ENCODE data around the gene ILF3.
"Not testable (repeated sequence)": the region's sequence is repeated elsewhere in the genome, so short reads cannot be mapped to it uniquely, and the experiment has no call there.

The ILF3 gene

DNA sequence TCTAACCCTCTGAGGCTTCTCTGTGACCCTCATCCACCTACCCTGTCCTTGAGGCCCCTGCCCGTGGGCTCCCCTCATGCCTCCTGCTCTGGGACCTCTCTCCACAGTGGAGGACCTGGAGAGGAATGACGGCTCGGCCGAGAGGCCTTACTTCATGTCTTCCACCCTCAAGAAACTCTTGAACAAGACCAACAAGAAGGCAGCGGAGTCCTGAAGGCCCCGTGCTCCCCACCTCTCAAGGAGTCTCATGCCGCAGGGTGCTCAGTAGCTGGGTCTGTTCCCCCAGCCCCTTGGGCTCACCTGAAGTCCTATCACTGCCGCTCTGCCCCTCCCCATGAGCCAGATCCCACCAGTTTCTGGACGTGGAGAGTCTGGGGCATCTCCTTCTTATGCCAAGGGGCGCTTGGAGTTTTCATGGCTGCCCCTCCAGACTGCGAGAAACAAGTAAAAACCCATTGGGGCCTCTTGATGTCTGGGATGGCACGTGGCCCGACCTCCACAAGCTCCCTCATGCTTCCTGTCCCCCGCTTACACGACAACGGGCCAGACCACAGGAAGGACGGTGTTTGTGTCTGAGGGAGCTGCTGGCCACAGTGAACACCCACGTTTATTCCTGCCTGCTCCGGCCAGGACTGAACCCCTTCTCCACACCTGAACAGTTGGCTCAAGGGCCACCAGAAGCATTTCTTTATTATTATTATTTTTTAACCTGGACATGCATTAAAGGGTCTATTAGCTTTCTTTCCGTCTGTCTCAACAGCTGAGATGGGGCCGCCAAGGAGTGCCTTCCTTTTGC, 10.8 kb upstream of the ILF3 start:
- DNase-seq: no peak

DNA sequence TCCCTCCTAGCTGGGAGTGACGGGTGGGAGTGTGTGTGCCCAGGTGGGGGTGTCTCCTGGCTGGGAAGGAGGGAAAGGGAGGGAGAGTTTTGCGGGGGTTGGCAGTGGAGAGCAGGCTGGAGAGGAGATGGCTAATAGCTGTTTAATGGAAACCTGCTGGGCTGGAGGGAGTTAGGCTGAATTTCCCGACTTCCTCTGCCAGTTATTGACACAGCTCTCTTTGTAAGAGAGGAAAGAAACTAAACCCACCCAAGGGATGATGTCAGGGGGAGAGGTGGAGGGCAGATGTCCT, 10.2 kb upstream of the ILF3 start:
- no peak for DNase-seq

DNA sequence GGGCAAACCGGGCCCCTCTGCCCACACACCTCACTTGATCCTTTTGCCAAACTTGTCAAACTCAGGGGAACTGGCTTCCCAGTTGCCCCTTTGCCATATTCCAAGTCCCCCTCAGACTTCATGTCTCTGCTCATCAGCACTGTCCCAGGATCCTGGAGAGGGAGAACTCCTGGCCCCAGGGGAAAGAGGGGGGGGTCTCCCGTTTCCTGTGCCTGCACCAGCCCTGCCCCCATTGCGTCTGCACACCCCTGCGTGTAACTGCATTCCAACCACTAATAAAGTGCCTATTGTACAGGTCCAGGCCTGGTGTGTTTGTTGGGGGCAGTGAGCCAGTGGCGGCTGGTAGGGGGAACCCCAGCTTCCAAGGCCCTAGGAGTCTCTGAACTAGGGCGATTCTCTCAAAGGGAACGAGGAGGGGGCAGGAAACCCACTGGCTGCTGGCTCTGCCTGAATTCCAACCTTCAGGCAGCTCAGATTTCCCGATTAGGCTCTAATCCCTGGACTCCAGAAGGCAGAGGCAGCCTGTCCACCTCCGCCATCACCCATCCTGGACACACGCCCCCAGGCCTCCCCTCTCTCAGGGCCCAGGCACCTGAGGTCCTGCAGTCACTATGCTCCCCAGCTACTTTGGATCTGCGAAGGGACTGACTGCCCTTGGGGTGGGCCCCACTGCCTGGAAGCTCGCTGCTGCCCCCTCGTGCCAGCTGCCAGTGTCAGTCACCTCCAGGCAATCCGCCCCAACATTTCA, 9.7 kb upstream of the ILF3 start:
- DNase-seq: peak; percentile 89

DNA sequence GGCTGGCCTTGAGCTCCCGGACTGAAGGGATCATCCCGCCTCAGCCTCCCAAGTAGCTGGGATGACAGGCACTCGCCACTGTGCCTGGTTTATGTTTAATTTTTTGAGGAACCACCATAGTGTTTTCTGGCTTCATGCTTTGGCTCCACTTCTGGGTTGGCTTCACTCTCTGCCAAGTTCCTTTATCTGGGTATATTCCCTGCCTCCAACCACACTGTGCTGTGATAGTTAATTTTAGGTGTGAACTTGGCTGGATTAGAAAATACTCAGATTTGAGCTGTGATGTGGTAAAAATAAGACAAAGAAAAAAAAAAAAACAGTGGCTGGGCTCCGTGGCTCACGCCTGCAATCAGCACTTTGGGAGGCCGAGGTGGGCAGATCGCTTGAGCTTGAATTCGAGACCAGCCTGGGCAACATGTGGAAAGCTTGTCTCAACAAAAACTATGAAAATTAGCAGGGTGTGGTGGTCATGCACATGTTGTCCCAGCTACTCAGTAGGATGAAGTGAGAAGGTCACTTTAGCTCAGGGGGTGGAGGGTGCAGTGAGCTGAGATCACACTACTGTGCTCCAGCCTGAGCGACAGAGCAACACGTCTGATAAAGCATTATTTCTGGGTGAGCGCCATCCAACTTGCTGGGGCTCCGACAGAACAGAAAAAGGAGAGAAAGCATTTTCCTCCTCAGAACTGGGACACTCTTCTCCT, 7.5 kb upstream of the ILF3 start:
- DNase-seq: no peak

DNA sequence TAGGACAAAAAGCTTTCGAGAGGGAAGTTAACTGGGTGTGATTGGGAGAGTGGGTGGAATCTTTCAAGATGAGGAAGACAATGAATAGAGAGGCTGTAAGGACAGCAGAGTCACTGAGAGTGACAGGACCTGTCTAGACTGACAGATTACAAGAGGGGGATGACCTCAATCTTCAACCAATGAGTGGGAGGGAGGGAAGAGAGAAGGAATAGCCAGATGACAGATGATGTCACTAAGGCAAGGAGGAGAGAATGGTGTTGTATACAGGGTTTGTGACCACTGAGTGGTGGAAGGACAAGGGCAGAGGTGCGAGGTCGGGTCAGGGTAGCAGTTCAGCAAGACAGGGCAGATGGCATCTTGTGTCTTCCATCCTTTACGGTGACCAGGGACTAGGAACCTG, 5.8 kb upstream of the ILF3 start:
- no peak for DNase-seq

DNA sequence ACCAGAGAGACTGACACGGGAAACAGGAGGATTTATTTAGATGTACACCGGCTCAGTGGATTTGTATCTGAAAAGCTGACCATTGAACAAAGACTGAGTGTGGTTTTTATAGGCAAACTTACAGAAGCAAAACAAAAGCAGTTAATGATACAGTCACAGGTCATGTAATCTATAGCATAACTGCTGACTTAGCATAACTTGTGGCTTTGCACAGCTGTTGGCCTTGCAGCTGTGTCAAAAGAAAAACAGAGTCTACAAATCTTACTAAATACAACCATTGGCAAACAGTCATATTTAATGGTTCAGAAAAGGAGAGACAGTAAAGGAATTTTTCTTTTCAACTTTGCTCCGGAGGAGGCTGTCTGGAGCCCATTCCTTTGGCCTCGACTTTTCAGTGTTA, 2.3 kb upstream of the ILF3 start:
- DNase-seq: no peak

DNA sequence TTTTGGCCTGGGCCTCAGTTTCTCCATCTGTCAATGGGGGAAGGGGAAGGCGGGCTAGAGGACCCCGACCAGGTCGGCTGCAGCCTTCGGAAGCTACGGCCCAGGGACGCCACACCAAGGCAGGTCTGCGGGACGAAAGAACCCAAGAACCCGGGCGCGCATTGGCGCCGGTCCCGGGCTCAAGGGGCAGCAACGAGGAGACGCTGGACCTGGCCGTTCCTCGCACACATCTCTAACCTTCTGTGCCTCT, 739 bp upstream of the ILF3 start:
- no peak for DNase-seq

DNA sequence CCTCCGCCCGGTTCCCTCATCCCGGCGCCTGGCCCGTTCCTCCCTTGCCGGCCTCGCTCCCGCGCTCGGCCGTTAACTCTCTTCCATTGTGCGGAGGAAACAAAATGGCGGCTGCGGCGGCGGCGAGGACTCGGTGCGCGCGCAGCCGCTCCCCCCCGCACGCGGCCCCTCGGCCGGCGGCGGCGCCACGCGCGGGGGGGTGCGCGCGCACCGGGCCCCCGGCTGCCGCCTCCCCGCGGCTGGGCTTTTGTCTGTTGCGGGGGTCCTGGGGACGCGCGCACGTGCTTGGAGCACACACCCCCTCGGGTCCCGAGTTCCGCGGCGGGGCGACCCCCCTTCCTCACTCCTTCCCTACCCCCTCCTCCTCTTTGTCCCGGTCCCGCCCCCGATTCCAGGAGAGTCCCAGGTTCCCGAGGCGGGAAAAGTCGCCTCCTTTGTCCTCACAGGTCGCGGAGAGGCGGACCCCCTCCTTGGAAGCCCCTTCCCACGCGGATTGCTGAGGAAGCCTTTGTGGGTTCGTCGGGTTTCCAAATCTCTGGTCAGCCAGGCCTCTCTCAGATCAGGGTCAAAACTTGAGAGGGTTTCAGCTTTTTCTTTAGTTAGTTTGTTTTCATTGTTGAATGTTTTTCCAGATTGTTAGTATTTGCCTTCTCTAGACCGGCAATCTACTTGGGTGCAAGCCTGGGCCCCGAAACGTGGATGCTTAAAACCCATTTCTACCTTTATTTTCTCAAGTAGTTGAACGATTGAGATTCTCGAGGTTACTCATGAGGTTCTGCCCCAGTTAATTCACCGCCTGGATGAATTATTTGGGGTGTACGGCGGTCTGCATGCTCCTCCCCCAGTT, 687 bp downstream of the ILF3 start:
- peak; percentile 72 for DNase-seq

DNA sequence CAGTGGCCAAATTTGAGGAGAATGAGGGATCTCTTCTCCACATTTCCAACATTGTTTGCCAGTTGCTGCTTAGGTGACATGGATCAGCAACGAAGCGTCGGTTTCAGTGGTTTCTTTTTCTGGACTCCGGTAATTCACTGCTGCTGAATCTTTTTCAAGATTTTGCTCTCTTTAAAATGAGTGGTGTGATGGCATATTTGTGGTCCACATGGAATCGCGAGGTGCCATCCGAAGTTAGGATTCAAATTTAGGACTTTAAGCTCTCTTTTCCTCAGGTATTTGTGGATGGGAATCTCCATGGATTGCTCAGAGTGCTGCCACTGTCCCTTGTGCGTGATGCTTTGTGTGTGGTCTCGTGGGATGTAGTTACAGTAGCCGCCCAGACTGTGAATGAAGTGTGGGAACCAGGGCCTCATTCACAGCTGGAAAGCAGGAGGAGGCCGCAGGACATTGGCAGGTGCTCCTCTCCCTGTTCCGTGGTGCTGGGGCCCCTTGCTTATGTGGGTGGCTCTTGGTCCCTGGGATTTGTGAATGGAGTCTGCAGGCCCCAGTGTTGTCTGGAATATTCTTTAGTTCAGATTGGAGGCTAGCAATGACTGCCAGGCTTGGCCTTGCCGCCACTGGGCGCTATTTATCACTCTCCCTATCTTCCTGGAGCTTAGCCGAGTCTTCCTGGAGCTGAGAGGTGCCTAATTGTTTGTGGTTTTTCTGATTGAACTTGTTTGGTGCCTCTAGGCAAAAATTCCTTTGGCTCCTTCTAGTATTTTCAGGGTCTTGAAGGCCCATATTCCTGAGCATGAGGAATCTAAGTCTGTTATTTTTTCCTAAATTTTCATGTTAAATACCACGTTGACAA, 1.5 kb downstream of the ILF3 start:
- peak; percentile 34 for DNase-seq

DNA sequence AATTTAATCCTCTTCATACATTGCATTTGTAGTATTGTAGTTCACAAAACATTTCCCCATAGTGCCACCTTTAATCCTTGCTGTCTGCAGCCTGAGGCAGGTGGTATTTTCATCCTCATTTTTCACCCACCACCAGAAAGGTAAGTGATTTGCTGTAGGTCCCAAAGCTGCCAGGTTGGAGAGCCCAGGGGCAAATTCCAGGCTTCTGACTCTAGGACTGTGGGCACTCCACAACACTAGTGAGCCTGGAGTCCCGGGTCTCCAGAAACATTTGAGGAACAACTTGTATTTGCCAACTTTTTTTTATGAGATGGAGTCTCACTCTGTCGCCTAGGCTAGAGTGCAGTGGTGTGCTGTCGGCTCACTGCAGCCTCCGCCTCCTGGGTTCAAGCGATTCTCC, 6.2 kb downstream of the ILF3 start:
- no peak for DNase-seq

DNA sequence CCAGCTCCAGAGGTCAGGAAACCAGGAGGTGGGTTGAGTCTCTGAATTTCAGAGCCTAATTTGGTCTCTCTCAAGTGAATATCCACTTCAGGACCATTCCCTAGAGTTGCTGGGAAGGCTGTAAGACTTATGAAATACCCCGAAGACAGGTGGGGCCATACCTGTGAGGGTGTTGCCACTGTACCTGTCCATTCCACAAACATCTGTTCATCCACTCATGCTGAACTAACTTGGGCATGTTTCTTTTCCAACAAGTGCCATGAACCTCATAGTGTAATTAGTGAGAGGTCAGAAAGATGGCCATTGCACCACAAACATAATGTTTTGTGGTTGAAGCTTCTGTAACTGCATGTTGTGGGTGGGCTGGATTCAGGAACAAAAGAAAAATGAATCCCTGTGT, 7.8 kb downstream of the ILF3 start:
- no peak for DNase-seq

DNA sequence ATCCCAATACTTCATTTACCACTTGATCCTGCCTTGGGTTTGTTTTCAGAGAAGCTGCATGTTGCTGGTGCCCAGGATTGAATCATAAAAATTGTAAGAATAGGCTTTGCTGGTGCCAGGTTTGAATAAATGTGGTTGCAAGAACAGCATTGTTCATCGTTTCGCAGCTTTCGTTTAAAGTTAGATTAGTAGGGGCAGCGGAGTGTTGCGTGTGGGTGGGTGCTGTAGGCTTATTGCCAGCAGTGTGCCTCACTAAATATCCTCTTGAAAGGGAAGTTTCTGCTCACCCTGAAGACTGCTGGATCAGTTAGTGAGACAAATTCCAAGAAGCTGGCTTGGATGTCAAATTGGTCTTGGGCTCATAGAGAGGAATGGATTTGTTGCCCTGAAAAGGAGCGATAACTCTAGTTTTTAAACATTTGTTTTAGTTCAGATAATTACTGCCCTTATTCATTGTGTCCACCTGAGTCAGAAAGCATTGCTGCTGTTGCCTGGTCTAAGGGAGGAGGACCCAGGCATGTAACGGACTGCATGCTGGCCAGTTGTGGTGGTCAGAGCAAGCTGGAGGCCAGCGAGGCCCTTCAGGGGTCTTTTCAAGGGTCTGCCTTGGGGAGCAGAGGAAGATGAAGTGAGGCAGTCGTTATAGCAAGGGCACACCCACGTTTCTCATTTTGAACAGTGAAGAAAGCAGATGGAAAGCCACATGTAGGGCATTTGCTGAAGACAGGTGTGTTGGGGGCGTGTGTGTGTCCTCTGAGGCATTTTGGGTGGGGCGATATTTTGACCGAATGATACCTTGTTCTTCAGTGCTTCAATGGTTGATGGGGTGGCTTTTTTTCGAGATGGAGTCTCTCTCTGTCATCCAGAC, 8.5 kb downstream of the ILF3 start:
- DNase-seq: peak; percentile 55

DNA sequence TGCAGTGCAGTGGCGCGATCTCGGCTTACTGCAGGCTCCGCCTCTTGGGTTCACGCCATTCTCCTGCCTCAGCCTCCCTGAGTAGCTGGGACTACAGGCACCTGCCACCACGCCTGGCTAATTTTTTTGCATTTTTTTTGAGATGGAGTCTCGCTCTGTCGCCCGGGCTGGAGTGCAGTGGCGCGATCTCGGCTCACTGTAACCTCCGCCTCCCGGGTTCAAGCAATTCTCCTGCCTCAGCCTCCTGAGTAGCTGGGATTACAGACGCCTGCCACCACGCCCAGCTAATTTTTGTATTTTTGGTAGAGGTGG, 9.1 kb downstream of the ILF3 start:
- DNase-seq: not testable (repeated sequence)

DNA sequence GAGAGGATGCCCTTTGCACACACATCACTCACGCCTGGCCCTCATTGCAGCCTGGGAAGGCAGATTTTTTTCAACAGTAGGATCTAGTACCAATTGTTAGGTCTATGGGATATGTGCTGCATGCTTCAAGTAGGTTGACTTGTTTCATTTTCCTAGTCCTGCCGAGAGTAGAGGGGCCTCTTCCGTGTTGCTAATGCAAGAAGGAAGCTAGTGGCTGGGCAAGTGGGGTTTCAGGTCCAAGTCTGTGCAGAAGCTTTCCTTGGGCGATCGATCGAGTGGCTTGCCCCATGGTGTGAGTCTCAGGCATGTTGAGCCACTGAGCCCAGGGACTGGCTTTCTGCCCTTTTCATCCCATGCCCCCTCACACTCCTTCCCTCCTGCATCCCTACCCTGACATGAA, 13.7 kb downstream of the ILF3 start:
- DNase-seq: no peak

DNA sequence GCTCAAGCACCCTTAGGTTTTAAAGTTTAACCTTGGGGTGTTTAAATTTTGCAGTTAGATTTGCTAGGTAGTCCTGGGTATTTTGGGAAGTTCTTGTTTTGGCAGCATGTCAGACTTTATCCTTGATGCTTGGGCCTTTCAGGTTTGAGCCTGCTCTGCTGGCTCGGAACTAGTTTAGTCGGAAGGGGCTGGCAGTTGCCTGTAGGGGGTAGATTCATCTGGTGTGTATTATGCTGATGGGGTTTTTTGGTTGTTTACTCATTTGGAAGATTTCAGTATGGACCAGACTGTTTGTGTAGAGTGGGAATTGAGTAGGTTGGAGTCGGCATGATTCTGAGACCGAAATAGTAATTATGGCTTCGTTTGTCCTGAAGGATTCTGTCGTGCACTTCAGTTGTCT, 15.1 kb downstream of the ILF3 start:
- DNase-seq: no peak

DNA sequence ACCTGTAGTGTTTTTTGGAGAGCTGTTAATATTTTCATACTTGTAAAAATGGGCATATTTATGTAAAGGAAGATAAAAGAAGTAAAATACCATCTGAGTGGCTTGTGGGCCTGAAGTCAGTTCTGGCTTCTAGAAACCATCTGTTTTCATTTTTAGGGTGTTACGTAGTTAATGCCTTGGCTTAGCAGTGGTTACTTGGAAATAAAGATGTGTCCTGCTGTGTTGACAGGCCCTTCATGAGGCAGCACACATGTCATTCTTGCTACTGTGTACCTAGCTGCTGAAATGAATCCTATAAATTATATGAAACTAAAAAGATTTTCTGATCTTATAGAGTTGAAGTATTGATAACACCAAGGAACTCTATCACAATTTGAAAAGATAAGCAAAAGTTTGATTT, 16.0 kb downstream of the ILF3 start:
- no peak for DNase-seq

DNA sequence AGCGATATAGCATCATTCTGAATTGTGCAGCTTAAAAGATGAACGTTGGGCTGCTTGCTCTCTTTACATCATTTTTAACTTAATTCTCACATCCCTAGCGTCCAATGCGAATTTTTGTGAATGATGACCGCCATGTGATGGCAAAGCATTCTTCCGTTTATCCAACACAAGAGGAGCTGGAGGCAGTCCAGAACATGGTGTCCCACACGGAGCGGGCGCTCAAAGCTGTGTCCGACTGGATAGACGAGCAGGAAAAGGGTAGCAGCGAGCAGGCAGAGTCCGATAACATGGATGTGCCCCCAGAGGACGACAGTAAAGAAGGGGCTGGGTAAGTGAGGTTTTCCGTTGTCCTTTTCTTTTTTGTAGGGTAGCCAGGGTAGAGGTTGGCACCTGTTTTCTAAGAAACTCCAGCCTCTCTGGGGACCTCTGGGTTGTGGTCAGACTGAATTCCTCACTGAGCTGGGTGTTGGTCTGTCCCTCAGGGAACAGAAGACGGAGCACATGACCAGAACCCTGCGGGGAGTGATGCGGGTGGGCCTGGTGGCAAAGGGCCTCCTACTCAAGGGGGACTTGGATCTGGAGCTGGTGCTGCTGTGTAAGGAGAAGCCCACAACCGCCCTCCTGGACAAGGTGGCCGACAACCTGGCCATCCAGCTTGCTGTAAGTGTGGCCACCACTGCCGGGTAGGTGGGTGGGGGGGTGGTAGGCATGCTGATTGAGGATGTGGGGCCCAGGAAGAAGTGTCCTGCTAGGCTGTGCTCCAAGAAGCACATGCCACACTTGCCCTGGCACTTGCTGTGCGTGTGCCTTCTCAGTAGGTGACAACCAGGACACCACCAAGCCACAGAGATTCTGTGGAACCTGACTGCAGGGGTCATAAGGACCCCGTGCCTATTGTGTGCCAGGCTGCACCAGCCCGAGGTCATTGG, 17.0 kb downstream of the ILF3 start:
- no peak for DNase-seq

DNA sequence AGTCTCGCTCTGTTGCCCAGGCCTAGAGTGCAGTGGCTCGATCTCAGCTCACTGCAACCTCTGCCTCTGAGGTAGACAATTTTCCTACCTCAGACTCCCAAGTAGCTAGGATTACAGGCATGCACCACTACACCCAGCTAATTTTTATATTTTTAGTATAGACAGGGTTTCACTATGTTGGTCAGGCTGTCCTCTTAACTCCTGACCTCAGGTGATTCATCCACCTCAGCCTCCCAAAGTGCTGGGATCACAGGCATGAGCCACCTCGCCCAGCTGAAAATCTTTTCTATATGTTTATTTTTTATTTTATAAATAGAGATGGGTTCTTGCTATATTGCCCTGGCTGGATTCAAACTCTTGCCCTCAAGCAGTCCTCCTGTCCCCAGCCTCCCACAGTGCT, 17.8 kb downstream of the ILF3 start:
- DNase-seq: not testable (repeated sequence)

DNA sequence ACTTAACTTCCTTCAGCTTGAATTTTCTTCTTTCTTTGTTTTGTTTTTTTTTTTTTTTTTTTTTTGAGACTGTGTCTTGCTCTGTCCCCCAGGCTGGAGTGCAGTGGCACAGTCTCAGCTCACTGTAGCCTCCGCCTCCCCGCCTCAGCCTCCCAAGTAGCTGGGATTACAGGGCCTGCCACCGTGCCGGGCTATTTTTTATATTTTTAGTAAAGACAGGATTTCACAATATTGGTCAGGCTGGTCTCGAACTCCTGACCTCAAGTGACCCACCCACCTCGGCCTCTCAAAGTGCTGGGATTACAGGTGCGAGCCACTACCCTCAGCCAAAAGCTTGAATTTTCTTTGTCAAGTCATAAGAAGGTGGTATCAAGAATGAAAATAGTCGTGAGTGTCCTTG, 21.1 kb downstream of the ILF3 start:
- not testable (repeated sequence) for DNase-seq

DNA sequence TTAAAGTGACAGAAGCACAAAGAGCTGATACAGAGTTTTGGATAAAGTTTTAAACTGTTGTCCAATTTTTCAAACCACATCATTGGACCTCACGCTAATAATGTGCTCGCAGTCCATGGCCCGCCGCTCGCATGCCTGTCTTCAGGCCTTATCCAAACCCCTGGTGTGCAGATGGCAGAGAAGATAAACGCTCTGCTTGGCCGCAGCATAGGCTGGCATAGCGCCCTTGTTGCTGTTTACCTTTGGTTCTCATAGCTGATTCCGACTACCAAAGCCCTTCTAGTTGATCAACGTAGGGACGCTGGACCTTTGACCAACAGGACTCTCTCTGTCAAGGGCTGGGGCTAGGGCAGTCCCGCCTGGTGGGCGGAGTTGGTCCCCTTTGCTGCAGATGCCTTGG, 23.6 kb downstream of the ILF3 start:
- DNase-seq: no peak

DNA sequence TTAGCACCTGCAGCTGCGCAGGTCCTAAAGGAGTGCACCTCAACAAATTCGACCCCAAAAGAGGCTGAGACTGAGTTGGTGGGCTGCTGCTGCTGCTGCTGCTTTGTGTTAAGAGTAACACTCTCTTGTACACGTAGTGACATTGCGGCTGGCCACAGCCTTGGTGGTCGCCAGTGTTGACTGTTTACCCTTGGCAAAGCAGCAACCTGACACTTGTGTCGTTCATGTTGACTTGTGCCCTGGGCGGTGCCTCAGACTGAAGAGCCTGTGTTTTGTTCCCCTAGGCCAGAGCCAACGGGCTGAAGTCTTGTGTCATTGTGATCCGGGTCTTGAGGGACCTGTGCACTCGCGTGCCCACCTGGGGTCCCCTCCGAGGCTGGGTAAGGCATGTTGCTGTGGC, 24.7 kb downstream of the ILF3 start:
- DNase-seq: no peak

All from stimulated activated CD8-positive, alpha-beta memory T cell treated with anti-CD3 and anti-CD28 coated beads, Interleukin-4, amount 100 ng/mL, for 48 hours (primary cell).